HTR-8/SVneo (cell line): ENCODE data around the gene VWA8.
"Not testable (repeated sequence)": the region's sequence is repeated elsewhere in the genome, so short reads cannot be mapped to it uniquely, and the experiment has no call there.

Experiments used
- DNase-seq: peaks from one replicate; pipeline ENCODE4 v3.0.0; 2011; ENCODE audit warnings: low spot score, mixed read lengths; ENCODE audit not compliant: insufficient read length
- FAIRE-seq: peaks from 2 replicates; lab custom pipeline; 2011; peaks lifted over from hg19 to GRCh38; lab: Jason Lieb, UNC

The VWA8 gene

GRCh38 chr13:41816057-41816456 lies 144.9 kb downstream of the VWA8 start:
- no peak for DNase-seq
- no peak for FAIRE-seq

- no peak for FAIRE-seq
These were observed 147.5 kb downstream of the VWA8 start for GRCh38 chr13:41813426-41813825.

GRCh38 chr13:41812851-41813250 lies 148.1 kb downstream of the VWA8 start:
- no peak for FAIRE-seq

More at GRCh38 chr13:41813426-41813825, 147.5 kb downstream of the VWA8 start:
- peak; percentile 21 for DNase-seq

GRCh38 chr13:41812237-41812636 lies 148.7 kb downstream of the VWA8 start:
- DNase-seq: no peak
- FAIRE-seq: no peak

More at GRCh38 chr13:41812851-41813250, 148.1 kb downstream of the VWA8 start:
- no peak for DNase-seq

DNA sequence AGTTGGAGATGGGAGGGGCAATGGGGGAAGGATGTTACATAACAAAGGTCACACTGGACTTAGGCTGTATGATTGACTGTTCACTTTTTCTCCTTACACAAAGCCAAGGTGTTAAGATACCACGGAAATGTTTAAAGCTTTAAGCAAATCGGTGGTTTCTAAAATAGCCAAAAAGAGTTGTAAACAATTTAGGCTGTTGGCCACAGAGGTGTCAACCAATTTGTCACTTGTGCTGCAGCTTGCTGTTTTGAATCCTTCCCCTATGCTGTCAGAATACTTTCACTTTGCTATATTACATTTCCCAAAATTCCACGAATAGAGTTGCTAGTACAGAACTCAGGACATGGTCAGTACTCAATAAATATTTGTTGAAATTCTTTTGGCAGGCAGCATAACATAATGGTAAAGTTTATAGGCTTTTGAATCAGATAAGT lies 149.3 kb downstream of the VWA8 start:
- FAIRE-seq (no peak), DNase-seq (no peak)

DNA sequence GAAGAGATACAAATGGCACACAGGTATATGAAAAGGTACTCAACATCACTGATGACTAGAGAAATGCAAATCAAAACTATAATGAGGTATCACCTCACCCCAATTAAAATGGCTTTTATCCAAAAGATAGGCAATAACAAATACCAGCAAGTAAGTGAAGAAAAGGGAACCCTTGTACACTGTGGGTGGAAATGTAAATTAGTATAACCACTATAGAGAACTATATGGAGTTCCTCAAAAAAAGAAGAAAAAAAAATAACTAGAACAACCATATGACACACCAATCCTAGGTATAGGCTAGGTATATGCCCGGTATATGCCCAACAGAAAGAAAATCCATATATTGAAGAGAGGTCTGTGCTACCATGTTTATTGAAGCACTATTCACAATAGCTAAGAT lies 150.9 kb downstream of the VWA8 start:
- FAIRE-seq: no peak
- no peak for DNase-seq

DNA sequence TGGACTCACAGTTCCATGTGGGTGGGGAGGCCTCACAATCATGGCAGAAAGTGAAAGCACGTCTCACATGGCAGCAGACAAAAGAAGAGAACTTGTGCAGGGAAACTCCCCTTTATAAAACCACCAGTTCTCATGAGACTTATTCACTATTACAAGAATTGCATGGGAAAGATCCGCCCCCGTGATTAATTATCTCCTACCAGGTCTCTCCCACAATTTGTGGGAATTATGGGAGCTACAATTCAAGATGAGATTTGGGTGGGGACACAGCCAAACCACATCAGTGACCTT lies 157.5 kb downstream of the VWA8 start:
- not testable (repeated sequence) for DNase-seq, FAIRE-seq

DNA sequence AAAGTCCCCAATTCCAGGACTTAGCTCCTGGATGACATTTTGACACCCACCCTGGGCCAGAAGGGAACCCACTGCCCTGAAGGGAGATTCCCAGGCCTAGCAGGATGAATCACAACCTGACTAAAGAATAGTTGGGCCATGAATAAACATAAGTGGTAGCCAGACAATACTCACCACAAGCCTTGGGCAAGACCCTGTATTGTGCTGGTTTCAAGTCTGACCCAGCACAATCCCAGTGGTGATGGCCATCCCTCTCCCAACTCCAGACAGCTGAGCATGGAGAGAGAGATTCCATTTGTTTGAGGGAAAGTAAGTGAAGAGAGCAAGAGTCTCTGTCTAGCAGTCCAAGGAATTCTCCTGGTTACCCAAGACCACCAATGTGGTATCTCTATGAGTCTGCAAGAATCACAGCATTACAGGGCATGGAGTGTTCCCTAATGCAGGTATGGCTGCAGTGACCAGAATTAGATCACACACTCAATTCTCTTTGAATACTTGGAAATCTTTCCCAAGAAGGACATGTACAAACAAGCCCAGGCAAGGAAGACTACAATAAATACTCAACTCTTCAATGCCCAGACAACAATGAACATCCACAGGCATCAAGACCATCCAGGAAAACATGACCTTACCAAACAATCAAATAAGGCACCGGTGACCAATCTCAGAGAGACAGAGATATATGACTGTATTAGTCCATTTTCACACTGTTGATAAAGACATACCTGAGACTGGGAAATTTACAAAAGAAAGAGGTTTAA lies 158.0 kb downstream of the VWA8 start:
- FAIRE-seq (no peak), DNase-seq (no peak)

- DNase-seq (no peak), FAIRE-seq (no peak)
These were observed 158.7 kb downstream of the VWA8 start for GRCh38 chr13:41802043-41802683.

DNA sequence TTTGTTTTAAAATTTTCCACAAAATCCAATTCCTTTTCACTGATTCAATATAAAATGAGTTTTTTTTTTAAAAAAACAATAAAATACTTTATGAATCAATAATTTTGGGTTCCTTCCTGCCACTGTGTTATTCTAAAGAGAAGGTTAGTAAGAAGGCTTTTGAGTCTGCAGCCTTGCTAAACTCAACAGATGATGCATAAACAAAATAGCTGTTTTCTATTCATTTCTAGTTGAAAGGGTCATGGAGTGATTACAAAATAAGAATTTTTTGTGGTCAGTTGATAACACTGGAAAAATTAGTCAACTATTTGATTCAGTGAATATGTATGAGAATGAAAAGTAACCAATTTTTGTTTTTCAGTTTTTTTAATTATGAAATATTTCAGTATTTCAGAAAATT lies 169.9 kb downstream of the VWA8 start:
- FAIRE-seq: no peak
- DNase-seq: no peak

- no peak for DNase-seq
- FAIRE-seq: no peak
These were observed 172.4 kb downstream of the VWA8 start for GRCh38 chr13:41788552-41788951.

DNA sequence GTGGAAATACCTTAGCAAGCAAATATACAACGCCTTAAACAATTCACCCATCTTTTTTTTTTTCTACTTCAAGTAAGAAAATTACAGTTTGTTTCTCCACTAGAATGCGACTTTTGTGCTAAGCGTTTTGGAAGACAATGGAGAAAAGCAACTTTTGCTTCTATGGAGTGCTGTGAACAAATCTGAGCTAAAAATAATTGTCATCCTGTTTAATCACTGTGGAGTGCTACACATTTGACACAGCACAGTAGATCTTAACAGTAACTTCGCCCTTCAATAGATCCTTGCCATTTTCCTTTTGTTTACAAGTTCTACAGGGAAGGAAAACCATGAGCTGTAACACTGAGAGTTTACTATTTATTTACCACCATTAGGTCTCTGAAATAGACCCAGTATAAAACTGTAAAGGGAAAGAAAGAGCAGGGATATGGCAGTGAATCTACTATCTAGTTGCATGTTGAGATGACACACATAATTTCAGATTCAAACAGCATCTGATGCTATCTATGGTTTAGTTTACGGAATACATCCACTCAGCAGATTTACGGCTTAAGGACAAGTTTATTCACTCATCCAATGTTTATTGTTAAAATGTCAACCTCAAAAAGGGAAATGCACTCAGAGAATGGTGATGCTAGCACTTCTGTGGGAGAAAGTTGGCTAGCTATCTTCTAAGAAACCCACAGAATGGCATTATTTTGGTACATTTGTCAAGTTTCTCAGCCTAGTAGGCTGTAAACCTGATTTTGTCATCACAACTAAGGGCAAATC lies 175.3 kb downstream of the VWA8 start:
- no peak for DNase-seq
- FAIRE-seq: no peak

- FAIRE-seq: no peak
These were observed 178.8 kb downstream of the VWA8 start for GRCh38 chr13:41782086-41782485.

DNA sequence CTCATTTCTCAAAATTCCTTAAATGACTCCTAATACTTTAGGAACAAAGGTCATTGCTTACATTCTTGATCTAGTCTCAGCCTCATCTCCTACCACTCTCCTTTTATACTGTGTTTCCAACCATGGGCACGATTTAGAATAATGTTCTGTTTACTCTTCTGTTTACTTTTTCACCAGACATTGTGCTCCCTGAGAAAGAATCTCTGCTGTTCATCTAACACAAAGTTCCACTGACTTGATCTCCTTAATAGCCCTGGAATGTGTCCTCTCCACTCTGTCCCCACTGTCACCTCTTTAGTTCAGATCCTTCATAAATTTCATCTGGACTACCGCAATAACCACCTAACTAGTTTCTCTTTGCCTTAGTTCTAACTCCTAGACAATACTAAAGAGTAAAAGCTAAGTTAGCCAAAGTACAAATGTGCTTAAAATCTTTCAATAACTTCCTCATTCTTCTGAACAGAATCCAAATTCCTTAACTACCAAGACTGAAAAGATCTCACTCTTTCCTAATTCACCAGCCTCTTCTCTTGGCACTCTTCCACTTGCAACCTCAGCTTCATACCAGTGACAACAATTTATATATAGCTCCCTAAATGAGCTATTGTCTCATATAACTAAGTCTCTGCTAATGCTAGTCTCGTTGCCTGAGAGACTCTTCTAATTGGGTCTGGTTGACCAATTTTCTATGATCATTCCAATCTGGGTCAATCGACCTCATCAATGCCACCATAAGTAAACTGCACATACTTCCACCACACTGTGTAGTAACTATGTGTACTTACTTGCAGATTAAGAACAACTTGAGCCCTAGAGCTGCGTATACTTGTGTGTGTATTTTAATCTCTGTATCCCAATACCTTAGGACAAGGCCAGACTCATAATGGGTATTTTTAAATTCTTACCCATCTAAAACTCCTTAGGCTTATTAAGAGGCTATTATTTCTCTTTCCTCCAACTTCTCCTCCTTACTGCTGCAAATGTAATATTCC lies 179.9 kb downstream of the VWA8 start:
- DNase-seq: no peak

More at GRCh38 chr13:41782086-41782485, 178.8 kb downstream of the VWA8 start:
- no peak for DNase-seq

DNA sequence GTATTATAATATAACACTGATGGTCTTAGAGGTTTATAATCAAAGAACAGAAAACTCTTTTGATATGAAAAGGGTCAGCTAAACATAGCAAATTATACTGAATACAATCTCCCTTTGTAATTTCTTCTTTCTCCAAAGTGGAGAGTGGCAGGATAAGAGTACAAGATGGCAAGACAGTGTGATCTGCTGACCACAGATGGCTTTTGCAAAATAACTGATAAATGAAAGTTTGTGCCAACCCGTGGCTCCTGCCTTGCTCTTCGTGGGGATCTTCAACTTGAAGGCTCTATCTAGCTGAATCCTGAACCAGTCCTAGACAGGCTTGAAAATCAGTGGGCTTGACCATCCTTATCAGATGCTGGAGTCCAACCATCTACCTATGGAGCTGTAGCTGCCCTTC lies 185.7 kb downstream of the VWA8 start:
- no peak for DNase-seq

More for the DNA sequence above, 179.9 kb downstream of the VWA8 start:
- FAIRE-seq: no peak

GRCh38 chr13:41774605-41775218 lies 186.2 kb downstream of the VWA8 start:
- no peak for DNase-seq
- FAIRE-seq: no peak

More for the DNA sequence above, 185.7 kb downstream of the VWA8 start:
- FAIRE-seq: no peak

GRCh38 chr13:41767801-41768200 lies 193.1 kb downstream of the VWA8 start:
- DNase-seq: no peak
- no peak for FAIRE-seq

DNA sequence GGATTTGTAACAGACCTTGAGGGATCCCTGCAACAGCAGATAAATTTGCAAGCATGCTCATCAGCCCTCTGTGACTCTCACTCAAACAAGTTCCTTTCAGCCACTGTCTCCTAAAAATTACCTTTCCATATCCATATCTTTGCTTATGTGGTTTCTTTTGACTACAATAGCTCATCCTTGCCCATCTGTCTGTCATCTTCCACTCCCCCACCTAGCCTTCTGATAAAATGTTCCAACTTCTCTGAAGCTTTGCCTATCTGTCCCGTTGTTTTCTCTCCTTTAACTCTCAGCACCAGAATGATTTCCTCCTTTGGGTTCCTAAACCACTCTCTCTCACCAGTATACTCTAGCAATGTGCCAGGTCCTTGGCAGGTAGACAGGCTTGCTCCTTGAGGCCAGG lies 194.5 kb downstream of the VWA8 start:
- DNase-seq (no peak), FAIRE-seq (no peak)

GRCh38 chr13:41765813-41766212 lies 195.1 kb downstream of the VWA8 start:
- DNase-seq (no peak), FAIRE-seq (no peak)
